Measurements from ENCODE around the gene FLII.

The FLII gene

GRCh38 chr17:18241229-18241871 lies 17.2 kb downstream of the FLII start:
- DNase-seq (ENCODE audit: low read depth): no peak

DNA sequence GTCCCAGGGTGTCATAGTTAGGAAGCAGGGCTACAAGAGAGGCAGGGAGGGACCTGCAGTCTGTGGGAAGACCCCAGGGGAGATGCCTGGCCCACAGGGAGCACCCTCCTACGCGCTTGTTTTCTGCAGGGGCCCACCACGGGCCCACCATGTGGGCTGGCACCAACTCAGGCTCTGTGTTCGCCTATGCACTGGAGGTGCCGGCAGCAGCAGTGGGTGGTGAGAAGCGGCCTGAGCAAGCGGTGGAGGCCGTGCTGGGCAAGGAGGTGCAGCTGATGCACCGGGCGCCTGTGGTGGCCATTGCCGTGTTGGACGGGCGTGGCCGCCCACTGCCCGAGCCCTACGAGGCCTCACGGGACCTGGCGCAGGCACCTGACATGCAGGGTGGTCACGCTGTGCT lies 18.1 kb downstream of the FLII start:
- no peak for DNase-seq (ENCODE audit: low read depth)

DNA sequence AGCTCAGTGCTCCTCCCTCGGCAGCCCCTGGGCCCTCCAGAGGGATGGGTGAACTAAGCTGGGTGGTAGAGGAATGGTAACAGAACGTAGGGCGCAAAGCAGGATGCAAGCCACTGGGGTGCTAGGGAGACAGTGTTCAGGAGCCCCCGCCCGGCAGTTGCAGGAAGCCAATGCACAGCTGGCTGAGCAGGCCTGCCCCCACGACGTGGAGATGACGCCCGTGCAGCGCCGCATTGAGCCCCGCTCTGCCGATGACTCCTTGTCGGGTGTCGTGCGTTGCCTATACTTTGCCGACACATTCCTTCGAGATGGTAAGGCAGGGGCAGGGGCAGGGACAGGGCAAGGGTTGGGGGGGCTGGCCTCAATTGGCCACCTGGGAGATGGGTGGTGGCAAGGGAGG lies 20.2 kb downstream of the FLII start:
- no peak for DNase-seq (ENCODE audit: low read depth)

GRCh38 chr17:18237461-18237860 lies 21.1 kb downstream of the FLII start:
- DNase-seq (ENCODE audit: low read depth): no peak

GRCh38 chr17:18236494-18236893 lies 22.0 kb downstream of the FLII start:
- DNase-seq (ENCODE audit: low read depth): no peak

GRCh38 chr17:18235743-18236256 lies 22.7 kb downstream of the FLII start:
- peak; percentile 27 for DNase-seq (ENCODE audit: low read depth)

GRCh38 chr17:18234853-18235380 lies 23.6 kb downstream of the FLII start:
- DNase-seq (ENCODE audit: low read depth): no peak

DNA sequence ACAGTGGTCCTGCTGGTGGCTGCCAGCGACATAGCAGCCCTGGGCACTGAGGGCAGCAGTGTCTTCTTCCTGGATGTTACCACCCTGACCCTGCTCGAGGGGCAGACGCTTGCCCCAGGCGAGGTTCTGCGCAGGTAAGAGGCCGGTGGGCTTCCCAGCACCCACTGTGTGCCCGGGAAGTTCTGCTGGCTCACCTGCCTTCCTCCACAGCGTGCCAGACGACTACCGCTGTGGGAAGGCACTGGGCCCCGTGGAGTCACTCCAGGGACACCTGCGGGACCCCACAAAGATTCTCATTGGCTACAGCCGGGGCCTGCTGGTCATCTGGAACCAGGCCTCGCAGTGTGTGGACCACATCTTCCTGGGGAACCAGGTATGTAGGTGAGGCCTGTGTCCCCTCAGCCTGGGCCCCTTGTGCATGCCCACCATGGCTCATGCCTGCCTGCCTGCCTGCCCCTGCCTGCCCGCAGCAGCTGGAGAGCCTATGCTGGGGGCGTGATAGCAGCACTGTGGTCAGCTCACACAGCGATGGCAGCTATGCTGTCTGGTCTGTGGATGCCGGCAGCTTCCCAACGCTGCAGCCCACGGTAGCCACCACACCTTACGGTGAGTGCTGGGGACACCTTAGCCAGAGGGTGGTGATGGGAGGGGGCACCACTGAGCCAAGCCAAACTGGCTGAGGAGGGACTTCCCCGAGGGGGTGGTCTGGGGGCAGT lies 24.6 kb downstream of the FLII start:
- no peak for DNase-seq (ENCODE audit: low read depth)

- no peak for DNase-seq (ENCODE audit: low read depth)
These were observed 27.4 kb downstream of the FLII start for GRCh38 chr17:18231164-18231563.

DNA sequence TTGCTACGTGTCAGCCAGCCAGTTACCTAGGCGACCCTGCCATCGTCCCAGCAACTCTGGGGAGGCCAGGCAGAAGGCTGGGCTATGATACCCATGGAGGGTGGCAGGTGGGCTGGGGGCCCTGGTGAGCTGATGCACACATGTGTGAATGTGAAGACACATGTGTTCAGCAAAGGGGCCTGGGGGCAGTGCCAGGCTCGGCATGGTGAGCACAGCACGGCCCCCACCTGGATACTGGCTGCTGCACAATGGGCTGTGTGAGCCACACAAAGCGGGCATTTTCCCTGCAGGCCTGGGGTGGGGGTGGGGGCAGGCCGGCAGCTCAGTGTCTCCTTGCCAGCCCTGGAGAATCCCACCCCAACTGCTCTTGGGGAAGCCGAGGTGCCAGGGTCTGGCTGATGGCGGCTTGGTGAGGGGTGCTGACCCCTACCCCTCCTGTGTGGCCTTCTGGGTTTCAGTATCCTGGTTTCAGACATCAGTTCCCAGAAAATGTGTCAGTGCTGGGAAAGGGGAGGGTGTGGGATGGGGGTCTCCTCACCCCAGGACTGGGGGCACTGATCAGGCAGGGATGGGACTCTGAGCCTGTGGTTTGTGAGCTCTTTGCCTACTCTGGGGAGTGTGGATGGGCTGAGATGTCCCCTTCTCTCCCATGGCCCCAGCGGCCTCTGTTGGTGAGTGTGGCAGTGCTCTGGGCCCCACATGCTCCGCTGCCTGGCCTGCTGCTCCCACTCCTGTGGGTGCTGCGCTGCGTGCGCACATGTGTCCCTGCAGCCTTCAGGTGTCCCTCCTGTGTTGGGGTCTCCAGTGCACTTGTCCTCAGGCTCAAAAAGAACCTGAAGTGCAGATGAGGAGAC lies 28.0 kb downstream of the FLII start:
- no peak for DNase-seq (ENCODE audit: low read depth)

GRCh38 chr17:18229771-18230170 lies 28.8 kb downstream of the FLII start:
- no peak for DNase-seq (ENCODE audit: low read depth)

- no peak for DNase-seq (ENCODE audit: low read depth)
These were observed 29.3 kb downstream of the FLII start for GRCh38 chr17:18229254-18229653.

- no peak for DNase-seq (ENCODE audit: low read depth)
These were observed 30.3 kb downstream of the FLII start for GRCh38 chr17:18228176-18228682.

DNA sequence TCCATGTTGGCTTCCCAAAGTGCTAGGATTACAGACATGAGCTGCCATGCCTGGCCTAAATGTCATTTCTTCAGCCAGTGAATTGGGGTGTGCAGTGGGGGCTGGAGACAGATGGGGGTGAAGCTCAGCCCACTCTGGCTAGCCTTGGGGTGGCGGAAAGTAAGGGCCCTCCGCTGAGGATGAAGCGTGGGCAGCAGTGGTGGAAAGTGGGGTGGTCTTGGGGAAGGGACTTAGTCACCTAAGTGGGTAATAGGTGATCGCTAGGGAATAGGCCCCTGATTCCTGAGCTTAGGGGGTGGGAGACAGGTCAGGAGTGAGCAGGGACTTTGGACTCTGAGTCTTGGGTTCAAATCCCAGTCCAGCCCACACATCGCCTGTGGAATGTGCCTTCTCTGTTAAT lies 30.9 kb downstream of the FLII start:
- DNase-seq (ENCODE audit: low read depth): no peak

GRCh38 chr17:18226284-18226945 lies 32.1 kb downstream of the FLII start:
- no peak for DNase-seq (ENCODE audit: low read depth)

DNA sequence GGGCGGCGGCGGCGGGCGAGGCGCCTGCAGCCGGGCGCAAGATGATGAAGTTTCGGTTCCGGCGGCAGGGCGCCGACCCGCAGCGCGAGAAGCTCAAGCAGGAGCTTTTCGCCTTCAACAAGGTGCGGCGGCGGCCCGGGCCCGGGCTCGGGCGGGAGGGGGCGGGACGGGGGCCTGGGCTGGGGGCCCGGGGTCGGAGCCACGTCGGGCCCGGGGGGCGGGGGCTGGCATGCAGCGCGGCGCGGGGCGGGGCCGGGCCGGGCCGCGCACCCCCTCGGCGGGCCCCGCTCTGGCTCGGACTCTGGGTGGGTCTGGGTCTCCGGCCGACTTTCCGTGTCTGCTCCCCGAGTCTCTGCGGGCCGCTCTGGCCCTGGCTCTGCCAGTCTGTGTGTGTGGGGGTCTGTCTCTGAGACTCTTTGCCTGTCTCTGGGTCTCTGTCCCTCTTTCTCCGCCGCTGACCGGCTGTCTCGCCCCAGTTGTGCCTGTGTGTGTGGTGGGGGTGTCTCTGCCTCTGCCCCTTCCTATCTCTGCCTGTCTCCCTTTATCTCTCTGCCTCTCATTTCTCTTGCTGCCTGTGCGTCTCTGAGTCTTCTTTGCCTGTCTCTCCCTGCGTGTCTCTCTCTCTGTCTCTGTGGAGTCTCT lies 32.8 kb downstream of the FLII start:
- no peak for DNase-seq (ENCODE audit: low read depth)

GRCh38 chr17:18225121-18225641 lies 33.4 kb downstream of the FLII start, which contains the start of gene LLGL1:
LLGL1 (plus strand) TSS chr17:18225635; CDS start chr17:18225683, 48 bp downstream.
- peak; percentile 51 for DNase-seq (ENCODE audit: low read depth)

DNA sequence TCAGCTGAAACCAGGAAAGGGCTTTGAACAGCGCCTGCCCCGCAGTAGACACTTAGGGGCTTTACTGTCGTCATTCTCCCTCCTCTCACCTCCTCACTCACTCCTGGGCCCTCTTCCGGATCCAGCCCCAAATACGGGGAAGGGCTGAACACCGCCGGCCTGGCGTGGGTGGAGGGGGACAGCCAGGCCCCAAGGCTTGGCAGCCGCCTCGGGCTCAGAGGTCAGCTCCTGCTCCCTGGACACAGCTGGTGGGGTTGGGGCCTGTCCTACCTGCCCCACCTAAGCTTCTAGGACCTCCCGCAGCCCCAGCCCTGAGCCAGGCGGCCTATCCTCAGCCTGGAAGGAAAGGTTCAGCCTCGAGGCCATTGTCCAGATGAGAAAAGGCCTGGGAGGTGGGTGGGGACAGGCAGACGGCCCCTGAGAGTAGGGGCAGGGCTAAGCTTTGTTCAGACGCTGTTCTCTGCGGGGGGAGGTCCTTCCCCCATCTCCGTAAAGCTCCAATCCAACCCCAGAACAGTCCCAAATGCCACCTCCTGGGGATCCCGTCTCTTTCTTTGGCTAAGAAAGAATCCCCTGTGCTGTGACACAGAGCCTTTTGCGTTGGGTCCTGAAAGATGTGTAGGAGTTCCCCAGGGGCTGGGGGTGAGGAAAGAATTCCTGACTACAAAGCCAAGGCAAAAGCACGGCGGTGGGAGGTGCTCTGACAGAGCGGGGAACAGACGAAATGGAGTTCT lies 34.0 kb downstream of the FLII start:
- no peak for DNase-seq (ENCODE audit: low read depth)

DNA sequence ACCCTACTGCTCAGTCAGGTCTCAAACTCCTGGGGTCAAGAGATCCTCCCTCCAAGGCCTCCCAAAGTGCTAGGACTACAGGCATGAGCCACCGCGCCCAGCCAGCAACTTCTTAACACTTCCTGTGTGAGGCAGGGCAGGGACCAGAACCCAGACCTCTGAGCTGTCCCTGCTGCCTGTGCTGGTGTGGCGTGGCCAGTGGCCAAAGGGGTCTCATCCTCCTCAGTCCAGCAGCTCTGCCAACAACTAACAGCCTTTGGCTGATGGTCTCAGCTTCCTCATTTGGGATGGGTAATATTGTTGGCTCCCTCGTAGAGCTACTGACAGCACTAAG lies 34.5 kb downstream of the FLII start:
- DNase-seq (ENCODE audit: low read depth): no peak

GRCh38 chr17:18218756-18219415 lies 39.7 kb downstream of the FLII start:
- DNase-seq (ENCODE audit: low read depth): peak; percentile 8

Measured in non-pigmented ciliary epithelial cell (primary cell).